Measurements from ENCODE around the gene NOPCHAP1.

DNA sequence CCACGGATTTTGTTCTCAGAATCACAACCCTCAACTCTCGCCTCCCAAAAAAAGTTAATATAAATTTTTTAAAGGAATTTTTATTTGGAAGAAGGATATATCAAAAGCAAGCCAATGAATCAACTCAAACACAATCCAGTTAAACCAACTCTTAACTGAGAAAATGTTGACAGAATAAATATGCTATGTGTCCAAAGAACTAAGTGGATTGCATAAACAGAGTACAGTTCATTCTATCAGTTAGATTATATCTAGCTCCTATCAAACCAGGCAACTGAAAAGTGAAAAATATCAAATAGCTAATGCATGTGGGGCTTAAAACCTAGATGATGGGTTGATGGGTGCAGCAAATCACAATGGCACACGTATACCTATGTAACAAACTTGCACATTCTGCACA, 44.7 kb upstream of the NOPCHAP1 start:
- TF ChIP-seq, protein P1, sequence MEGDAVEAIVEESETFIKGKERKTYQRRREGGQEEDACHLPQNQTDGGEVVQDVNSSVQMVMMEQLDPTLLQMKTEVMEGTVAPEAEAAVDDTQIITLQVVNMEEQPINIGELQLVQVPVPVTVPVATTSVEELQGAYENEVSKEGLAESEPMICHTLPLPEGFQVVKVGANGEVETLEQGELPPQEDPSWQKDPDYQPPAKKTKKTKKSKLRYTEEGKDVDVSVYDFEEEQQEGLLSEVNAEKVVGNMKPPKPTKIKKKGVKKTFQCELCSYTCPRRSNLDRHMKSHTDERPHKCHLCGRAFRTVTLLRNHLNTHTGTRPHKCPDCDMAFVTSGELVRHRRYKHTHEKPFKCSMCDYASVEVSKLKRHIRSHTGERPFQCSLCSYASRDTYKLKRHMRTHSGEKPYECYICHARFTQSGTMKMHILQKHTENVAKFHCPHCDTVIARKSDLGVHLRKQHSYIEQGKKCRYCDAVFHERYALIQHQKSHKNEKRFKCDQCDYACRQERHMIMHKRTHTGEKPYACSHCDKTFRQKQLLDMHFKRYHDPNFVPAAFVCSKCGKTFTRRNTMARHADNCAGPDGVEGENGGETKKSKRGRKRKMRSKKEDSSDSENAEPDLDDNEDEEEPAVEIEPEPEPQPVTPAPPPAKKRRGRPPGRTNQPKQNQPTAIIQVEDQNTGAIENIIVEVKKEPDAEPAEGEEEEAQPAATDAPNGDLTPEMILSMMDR (IDR thresholded peaks at IDR 0.05 in 4 of 5, conservative IDR thresholded peaks at IDR 0.05 in 1 of 5): no peak
- no peak for TF ChIP-seq POLR2A (IDR thresholded peaks at IDR 0.05)
